HG03095 (cell line): ENCODE measurements around the gene KLK8.

Source experiments
- ATAC-seq: cut with Tn5 transposase; IDR thresholded peaks from one replicate; pipeline ENCODE4 v1.9.1; 2021; ENCODE audit warnings: moderate library complexity; ENCODE audit not compliant: unreplicated experiment

The KLK8 gene

DNA sequence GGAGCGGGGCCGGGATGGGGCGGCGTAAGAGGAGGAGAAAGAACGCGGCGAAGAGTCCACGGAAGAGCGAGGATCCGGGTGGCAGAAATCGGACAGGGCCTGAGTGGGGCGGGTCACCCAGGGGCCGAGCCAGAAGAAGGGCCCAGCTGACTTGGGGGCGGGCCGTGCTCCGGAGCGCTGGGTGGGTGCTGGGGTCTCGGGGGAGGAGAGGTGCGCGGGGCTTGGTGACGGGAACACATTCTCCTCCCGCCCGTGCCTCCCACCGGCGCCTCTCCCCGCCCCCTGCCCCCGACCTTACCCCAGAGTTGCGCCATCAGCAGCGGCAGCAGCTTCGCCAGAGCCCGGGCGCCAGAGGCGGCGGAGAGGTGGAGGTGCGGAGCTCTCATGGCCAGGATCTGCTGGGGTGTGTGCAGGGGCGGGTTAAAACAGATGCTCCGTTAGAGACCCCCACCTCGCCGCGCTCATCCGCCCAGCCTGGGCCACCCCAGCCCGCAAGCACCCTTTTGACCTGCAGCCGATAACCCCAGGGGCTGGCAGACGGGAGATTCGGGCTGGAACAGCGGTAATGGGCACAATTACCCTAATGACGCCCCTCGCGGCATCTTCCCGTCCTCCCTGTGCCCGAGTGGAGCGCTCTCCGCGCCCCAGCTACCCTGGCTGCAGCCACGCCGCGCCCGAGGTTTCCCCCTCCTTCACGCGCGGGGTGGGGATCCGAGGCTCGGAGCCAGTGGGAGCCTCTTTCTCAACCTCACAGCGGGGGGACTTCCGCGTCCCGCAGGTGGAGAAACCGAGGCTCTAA, 17.5 kb upstream of the KLK8 start:
- no peak for ATAC-seq

DNA sequence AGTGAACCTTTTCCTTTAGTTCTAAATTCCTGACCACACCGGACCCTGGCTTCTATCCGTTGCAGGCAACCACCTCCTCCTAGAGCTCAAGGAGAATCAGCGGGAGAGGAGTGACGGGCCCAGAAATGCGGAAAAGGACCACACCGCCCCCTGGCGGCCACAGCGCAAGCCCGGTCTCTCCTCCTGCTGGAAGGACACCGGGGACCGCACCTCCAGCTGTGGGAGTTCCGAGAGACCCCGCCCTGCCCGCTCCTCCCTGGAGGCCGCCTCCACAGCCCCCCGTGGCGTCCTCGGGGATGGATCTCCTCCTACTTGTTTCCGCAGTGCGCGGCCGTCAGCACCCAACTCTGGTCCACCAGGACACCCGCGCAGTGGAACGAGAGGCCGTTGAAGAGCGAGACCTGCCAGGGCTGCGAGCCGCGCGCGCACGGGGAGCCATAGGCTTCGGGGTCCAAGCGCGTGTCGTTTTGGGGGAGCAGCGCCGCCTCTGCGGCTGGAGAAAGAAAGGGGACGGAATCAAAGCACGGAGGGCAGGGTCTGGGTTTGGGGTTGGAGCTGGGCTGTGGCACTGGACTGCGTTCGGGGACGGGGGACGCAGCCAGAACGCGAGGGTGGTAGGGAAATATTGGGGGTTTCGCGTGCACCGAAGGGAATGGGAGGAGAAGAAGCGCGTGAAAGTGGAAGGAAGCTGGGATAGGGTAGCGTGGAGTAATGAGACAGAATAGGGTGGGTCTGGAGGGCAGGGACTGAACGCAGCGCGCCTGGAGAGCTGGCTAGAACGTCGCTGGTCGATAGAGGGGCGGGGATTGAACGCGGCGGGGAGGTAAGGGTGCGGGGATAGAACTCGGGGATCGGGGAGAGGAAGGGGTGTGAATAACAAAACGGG, 15.6 kb upstream of the KLK8 start:
- no peak for ATAC-seq

DNA sequence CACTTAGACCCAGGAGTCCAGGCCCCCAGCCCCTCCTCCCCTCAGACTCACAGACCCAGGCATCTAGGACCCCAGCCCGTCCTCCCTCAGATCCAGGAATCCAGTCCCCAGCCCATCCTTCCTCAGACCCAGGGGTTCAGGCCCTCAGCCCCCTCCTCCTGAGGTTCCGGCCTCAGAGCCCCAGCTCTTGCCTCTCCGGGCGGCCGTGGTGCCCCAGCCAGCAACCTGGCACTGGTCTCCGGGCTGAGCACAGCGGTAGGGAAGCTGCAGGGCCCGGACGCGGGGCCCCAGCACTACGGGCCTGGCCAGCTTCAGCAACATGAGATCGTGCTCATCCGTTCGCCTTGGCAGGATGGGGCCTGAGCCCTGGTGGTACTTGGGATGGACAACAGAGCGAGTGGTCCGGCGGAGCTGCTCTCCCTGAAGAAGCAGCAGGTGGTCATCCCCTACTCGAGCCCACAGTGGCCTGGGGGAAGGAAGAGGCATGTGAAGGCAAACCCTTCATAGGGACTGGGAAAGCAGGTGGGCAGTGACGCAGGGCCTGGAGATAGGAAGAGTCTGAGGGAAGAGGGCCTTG, 14.4 kb upstream of the KLK8 start:
- ATAC-seq = no peak

DNA sequence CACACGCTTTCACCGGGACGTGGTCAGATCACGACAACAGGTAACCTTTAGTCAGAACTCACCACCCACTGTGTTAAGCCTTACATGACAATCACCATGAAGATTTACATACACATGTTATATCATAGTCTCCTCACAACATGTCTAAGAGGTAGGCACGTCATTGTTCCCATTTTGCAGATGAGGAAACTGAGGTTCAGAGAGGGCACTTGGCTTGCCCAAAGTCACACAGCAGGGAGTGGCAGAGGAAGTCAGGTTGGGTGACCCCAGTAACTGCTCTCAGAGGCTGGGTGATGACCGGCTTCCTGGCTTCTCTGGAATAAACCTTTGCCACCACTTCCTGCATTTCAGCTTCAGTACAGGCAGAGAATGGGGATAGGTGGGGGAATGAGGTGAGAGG, 12.8 kb upstream of the KLK8 start:
- no peak for ATAC-seq

DNA sequence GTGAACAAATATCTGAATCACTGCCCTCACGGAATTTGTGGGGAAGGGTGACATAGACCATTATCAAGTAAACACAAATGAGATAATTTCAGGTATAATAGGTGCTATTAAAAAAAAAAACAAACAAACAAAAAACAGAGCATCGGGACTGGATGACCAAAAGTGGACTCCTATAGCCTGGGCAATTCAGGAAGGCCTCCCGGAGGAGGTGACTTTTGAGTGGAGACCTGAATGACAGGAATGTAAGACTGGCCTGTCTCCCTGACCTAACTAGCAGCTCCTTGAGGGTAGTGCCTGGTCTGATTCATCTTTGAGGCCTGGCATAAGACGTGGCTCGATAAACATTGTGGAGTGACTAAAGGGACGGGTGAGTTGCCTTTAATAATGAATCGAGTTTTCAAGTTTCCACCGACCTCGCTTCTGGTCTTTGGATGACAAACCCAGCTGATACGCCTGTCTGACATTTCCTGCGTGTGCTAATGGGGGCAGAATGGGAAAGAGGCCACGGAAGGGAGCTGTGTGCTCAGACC, 11.3 kb upstream of the KLK8 start:
- no peak for ATAC-seq

DNA sequence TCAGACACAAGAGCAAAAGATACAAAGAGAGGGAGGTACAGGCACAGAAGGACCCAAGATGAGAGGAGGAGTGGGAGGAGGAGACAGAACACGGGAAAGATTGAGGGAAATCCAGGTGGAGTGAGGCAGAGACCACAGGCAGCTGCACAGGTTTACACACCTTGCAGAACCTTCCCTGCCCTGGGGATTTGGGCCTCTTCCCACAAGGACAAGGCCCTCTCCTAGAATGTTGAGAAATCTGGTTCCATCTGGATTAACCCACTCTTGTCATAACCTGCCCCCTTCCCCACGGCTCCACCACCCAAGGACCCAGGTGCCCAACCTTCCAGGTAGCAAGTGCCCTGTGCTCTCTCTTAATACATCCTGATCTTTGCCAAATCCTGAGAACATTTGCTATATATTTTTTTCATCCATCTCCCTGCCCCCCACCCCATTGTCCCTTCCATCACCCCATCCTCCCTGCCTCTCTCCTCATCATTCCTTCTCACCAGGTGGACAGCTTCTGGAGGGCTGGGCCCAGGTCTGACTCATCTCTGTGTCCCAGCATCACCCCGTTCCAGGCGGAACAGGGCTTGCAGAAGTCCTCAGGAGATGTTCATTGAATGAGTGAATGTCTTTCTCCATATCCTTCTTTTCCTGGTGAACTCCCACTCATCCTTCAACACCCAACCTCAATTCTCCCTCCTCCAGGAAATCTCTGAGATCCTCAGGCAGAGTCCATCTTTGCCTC, 8.8 kb upstream of the KLK8 start:
- ATAC-seq = no peak

DNA sequence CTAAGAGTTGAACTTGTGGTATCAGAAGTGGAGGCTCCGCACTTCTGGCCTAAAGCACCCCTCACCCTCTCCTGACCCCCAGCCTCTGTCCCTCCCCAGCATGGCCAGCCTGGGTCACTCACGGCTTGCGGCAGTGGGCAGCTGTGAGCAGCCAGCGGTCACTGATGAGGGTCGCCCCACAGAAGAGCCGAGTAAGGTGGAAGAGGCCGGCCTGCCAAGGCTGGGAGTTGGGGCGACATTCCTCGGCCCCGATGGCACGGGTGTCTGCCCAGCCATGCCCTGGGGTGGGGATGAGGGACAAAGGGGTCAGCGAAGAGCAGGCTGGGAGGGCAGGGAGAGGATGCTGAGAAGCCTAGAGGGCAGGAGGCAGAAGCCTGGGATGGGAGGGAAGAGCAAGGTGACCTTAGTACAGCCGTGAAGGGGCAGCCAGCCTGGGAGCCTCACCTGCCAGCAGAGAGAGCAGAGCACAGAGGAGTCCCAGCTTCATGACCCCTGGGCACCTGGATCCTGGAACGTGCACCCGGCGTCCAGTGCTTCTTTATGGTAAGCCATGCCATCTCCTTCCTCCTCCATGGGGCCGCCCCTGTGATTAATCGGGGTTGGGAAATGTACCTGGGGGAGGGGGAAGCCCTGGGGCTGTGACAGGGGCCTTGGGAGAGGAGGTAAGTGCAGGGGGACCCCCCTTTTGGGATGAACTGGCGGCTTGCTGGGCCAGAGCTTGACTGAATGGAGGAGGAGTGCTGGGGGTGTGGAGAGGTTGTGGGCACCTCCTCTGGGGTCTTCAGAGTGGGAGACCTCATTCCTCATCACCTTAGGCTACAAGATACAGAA, 7.9 kb upstream of the KLK8 start:
- ATAC-seq = no peak

DNA sequence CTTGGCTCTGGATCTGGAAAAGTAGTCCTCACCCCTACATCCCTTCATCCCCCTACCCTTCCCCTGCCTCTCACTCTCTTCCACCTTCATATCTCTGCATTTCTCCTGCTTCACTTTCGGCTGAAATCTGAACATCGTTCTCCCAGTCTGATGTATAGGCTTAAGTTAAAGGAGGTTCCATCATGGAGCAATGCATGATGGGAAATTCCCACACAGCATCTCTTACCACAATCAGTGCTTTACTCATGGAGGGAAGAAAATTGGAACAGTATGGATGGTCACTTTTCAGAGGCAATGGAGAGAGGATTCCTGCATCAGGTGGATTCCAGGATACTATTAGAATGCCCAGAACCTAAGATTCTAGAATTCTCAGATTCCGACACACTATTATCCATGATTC, 6.1 kb upstream of the KLK8 start:
- ATAC-seq = no peak

DNA sequence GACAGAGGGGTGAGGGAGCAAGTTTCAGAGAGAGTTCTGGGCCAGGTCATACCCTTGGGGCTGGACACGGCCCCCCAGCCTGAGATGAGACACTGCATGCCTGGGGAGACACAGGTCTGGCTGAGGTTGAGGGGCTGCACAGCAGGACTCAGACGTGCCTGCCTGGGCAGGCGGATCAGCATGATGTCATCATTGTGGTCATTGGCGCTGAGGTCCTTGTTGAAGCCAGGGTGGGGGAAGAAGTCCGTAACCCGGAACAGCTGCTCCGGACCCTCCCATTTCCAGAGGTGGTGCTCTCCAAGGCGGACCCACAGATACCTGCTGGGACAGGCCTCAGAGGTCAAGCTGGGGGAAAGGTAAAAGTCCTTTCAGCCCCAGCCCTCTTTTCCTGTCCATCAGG, 5.0 kb upstream of the KLK8 start:
- no peak for ATAC-seq

DNA sequence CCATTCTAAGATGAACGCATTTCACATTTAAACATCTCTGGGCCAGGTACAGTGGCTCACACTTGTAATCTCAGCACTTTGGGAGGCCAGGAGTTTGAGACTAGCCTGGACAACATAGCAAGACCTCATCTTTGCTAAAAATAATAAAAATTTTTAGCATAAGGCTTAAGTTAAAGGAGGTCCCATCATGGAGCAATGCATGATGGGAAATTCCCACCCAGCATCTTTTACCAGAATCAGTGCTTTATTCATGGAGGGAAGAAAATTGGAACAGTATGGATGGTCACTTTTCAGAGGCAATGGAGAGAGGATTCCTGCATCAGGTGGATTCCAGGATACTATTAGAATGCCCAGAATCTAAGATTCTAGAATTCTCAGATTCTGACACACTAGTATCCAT, 3.8 kb upstream of the KLK8 start:
- ATAC-seq = no peak

DNA sequence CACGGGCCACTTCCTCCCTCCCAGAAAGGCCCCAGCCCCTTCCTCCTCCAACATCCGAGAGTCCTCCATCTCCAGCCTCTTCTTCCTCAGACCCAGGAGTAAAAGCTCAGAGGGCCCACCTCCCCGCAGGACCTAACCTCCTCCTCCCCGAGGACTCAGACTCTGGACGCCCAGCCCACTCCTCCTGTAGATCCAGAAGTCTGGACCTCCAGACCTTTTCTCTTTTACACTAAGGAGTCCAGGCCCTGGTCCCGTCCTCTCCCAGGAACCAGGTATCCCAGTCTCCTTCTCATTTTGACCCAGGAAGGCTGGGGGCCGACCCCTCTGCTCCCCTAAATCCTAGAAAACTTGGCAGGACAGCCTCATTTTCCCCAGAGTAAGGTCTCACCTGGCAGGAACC, 1.9 kb upstream of the KLK8 start:
- no peak for ATAC-seq

DNA sequence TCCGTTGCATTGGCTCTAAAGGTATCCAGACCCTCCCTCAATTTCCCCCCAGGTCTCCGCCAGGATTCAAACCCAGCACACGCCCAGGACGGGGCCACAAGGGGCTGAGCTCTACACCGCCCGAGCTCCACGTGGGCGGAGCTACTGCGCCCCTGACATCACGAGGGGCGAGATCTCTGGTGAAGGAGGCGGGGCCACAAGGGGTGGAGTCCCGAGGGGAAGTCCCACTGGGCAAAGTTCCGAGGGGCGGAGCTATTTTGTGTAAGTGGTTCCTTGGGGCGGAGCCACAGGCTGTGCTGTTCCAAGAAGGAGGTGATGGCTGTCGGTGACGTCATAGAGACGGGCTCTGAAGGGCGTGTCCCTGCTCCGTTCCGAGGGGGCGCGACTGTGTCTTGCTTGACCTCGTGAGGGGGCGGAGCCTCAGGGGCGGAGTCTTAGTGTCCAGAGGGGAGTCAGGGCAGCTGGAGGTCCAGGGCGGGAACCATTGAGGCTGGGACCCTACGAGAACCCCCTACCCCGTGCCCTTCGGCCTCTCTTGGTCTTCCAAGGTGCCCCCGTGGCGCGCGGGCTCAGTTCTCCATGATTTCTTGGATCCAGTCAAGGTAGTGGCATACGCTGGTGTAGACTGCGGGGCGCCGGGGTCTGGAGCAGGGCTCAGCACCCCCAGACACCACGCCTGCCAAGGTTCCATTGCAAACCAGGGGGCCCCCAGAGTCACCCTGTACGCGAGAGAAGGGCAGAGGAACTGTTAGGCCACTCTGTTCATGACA, 1.3 kb upstream of the KLK8 start:
- ATAC-seq = no peak

DNA sequence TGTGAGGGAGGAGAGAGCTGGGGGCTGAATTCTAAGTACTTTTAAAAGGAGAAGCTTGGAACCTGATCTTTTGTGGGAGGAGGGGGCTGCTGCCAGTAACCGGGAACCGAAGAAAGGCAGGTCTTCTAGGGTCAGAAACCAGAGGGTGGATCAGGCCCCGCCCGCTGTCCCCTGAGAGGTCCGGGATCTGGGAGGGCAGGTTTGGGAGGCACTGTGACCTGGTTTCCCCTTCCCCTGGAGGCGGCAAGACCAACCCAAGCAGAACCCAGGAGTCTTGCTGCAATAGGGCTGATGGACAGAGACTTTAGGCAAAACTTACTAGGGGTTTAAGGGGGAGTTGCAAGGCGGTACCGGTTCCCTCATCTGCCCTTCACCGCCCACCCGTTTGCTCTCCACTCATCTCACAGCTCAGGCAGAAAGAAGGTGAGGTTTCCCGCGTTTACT, 707 bp upstream of the KLK8 start:
- ATAC-seq = no peak

DNA sequence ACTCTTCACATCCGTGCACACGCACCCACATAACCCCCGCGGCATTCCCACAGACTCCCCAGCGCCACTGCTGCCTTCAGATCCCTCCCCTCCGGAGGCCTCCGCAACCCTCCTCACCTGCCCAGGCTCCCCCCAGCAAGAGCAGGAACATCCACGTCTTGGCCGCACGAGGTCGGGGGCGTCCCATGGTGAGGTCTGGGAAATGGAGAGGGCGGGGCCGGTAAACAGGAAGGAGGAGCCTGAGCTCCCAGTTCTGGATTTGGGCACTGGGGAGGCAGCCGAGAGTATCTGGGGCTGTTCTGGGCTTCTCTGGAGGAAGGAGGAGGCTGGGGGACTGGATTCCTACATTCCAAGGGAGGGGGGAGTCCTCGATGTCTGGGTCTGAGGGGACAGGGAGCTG, 423 bp downstream of the KLK8 start:
- no peak for ATAC-seq

DNA sequence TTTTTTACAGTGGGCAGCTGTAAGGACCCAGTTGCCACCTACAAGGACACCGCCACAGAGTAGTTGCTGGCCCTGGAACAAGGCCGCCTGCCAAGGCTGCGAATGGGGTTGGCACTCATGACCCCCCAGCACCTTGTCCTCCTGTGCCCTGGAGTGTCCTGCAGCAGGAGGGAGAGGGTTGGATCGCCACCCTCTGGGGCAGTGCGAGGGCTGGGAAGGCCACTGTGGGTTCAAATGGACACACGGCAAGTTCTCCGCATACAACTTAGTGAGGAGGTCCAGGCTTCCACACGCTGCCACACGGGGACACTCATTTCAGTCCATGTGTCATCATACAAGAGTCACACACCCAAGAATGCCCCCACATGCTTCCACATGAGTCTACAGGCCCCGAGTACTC, 978 bp downstream of the KLK8 start:
- ATAC-seq = no peak

DNA sequence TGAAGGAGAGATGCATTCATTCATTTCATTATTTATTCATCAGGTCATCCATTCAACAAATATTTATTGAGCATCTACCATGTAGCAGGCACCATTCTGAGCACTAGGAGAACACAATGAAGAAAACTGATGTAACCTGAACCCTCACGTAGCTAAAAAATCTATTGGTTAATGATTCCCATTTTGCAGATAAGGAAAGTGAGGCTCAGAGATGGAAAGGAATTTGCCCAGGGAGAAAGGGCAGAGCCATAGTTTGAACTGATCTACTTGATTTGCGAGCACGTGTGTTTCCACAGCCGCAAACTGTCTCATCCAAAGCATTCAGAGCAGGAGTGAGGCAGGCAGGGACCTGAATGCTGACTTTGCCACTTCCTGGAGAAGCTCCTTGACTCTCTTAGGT, 2.7 kb downstream of the KLK8 start:
- no peak for ATAC-seq

DNA sequence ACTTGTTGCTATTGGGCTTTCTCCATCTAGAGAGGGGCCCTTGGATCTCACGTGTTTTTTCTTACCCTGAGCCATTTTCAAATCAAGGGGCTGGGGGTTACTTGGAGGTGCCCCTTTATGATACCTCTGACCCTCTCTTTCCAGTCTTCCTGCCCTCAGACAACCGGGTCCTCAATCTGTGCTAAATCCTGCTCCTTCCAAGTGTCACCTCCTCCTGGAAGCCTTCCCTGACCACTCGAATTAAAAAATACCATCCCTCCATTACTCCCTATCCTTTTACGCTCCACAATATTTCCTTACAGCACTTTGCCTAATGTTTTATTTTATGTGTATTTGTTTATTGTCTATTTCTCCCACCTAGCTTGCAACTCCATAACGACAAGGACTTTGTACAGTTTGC, 3.3 kb downstream of the KLK8 start:
- ATAC-seq = no peak

DNA sequence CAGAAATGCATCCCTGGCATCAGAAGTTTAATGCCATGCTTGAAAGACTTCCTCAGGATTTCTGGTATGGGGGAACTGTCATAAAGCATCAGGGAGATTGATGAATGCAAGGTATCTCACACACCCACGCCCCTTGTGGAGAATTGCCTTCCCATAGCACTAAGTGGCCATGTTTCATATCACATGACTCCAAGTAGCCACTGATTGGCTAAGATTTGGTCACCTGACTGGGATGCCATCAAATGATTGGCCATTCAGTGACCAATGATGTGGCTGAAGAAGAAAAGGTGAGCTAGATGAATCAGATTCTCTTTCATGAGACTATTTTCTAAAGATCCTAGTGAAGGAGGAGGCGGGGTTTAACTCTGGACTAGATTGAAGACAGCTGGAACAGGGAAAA, 7.3 kb downstream of the KLK8 start:
- ATAC-seq = no peak

DNA sequence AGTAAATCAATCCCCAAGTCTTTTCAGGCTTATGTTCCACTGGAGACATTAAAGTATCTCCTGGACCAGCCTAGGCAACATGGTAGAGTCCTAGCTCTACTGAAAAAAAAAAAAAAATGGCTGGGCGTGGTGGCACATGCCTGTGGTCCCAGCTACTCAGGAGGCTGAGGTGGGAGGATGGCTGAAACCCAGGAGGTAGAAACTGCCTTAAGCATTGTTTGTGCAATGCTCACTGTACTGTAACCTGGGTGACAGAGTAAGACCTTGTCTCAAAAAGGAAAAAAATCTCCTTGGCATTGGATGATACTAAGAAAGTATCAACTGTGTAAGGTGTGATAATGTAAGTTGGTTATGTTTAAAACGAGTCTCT, 8.8 kb downstream of the KLK8 start:
- no peak for ATAC-seq
